MM.1S (cell line): ENCODE data around the gene INHBC.

Experiments used
- DNase-seq: peaks from one replicate; pipeline ENCODE4 v3.0.0-alpha.2; 2015
- H2AFZ ChIP-seq: fragments of 300-600 bp; sonication (generic); 2 replicates; pipeline ENCODE4 v1.6.0; 2016; ENCODE audit warnings: antibody characterized with exemption, low read length
- H3F3A ChIP-seq: fragments of 300-600 bp; sonication (generic); 2 replicates; pipeline ENCODE4 v1.6.1; 2016; ENCODE audit warnings: mild to moderate bottlenecking, antibody characterized with exemption, low read length, moderate library complexity, mixed read lengths; ENCODE audit not compliant: insufficient read depth
- H3K27ac ChIP-seq: fragments of 300-600 bp; sonication (generic); 2 replicates; pipeline ENCODE4 v1.5.1; 2016; ENCODE audit warnings: mild to moderate bottlenecking, low read length
- H3K27me3 ChIP-seq: fragments of 300-600 bp; sonication (generic); replicated peaks from 2 replicates; pipeline ENCODE4 v1.6.0; 2016; ENCODE audit warnings: low read length; ENCODE audit not compliant: insufficient read depth
- H3K36me3 ChIP-seq: fragments of 300-600 bp; sonication (generic); replicated peaks from 2 replicates; pipeline ENCODE4 v1.6.1; 2016; ENCODE audit warnings: mild to moderate bottlenecking, low read length, mixed read lengths; ENCODE audit not compliant: insufficient read depth
- H3K4me1 ChIP-seq: fragments of 300-600 bp; sonication (generic); 2 replicates; pipeline ENCODE4 v1.6.1; 2016; ENCODE audit warnings: low read length, mixed read lengths
- H3K4me2 ChIP-seq: fragments of 300-600 bp; sonication (generic); 2 replicates; pipeline ENCODE4 v1.6.0; 2016; ENCODE audit warnings: low read depth, low read length
- H3K4me3 ChIP-seq: fragments of 300-600 bp; sonication (generic); 2 replicates; pipeline ENCODE4 v1.5.1; 2016; ENCODE audit warnings: low read length, mixed read lengths
- H3K79me2 ChIP-seq: fragments of 300-600 bp; sonication (generic); 2 replicates; pipeline ENCODE4 v1.6.1; 2016; ENCODE audit warnings: mixed run types, low read length, mixed read lengths
- H3K9ac ChIP-seq: fragments of 300-600 bp; sonication (generic); 2 replicates; pipeline ENCODE4 v1.6.1; 2016; ENCODE audit warnings: low read length, mixed read lengths
- H3K9me2 ChIP-seq: fragments of 300-600 bp; sonication (generic); replicated peaks from 2 replicates; pipeline ENCODE4 v1.6.1; 2016; ENCODE audit warnings: mild to moderate bottlenecking, low read length, mixed read lengths; ENCODE audit not compliant: insufficient read depth
- H3K9me3 ChIP-seq: fragments of 300-600 bp; sonication (generic); replicated peaks from 2 replicates; pipeline ENCODE4 v1.6.1; 2016; ENCODE audit warnings: mild to moderate bottlenecking, low read length, mixed read lengths; ENCODE audit not compliant: insufficient read depth
- H4K20me1 ChIP-seq: fragments of 300-600 bp; sonication (generic); 2 replicates; pipeline ENCODE4 v1.6.1; 2016; ENCODE audit warnings: mild to moderate bottlenecking, low read length, moderate library complexity, mixed read lengths; ENCODE audit not compliant: insufficient read depth
- EZH2 ChIP-seq: fragments of 300-600 bp; sonication (generic); optimal IDR thresholded peaks from 2 replicates; pipeline ENCODE3; 2017; ENCODE audit warnings: low read depth, mild to moderate bottlenecking, antibody characterized with exemption, low read length, mixed read lengths
- EZH2phosphoT487 ChIP-seq: fragments of 300-600 bp; sonication (generic); IDR thresholded peaks from 2 replicates; pipeline ENCODE4 v1.6.1; 2018; ENCODE audit warnings: antibody characterized with exemption, low read length
- TF ChIP-seq, protein P1 (sequence below): fragments of 300-600 bp; sonication (generic); IDR thresholded peaks from 2 replicates; pipeline ENCODE4 v1.5.1; 2016; ENCODE audit warnings: antibody characterized with exemption, low read length, mixed read lengths

INHBC gene

DNA sequence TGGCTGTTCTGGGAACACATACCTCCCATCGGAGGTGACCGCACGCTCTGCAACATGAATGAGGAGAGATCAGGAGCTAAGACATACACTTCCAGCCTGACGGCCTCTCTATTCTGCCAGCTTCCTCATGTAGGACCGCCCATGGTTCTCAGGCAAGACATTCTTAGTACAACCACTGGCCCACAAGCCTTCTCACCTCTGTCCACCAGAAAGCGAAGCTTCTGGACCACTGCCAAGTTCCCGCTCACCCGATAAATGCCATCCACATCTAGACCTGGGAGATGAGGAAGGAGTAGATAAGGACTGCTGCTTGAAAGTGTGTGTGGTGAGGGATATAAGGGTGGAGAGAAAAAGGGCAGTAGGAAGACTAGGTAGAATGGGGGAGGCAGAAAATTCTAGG, 39.8 kb downstream of the INHBC start:
- no peaks in the 10 kb centered on the region for H3K79me2 ChIP-seq
- H3K4me1 ChIP-seq, result peaks cover 8% of the 10 kb centered on the region; the same call in 1 of the 2 replicates
- no peaks in the 10 kb centered on the region for H3K9me2 ChIP-seq
- no peaks in the 10 kb centered on the region for H3F3A ChIP-seq
- no peak overlapping the region for H2AFZ ChIP-seq
- no peak overlapping the region for H3K4me3 ChIP-seq
- H3K4me2 ChIP-seq, result no peak overlapping the region
- H3K27me3 ChIP-seq, result no peaks in the 10 kb centered on the region
- H3K36me3 ChIP-seq, result no peaks in the 10 kb centered on the region
- H3K9me3 ChIP-seq, result no peaks in the 10 kb centered on the region
- TF ChIP-seq EZH2phosphoT487, result no peak
- no peak for TF ChIP-seq EZH2
- DNase-seq, result no peak
- H3K9ac ChIP-seq, result no peak overlapping the region
- no peak overlapping the region for H3K27ac ChIP-seq
- no peaks in the 10 kb centered on the region for H4K20me1 ChIP-seq

DNA sequence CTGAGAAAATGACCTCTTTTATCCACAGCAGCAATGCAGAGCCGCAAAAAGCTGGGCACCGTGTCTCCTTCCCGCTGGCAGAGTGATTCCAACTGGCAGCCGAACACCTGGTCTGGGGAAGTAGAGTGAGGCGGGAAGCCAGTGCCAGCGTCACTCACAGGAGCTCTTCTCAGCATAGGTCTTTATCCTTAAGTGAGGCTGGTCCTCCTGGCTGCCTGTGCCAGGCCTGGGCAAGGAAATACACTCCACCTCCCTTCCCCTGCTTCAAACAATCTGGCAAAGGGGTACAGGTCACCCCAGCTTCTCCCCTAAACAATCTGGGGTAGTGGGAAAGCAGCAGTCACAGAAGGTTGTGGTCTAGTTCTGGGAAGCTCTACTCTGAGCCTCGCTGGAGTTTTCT, 40.3 kb downstream of the INHBC start:
- Histone ChIP-seq H3K27me3 (no peaks in the 10 kb centered on the region), H2AFZ (no peak overlapping the region), H3K9me2 (no peaks in the 10 kb centered on the region), H3K79me2 (no peaks in the 10 kb centered on the region), H3K4me1 (peaks cover 8% of the 10 kb centered on the region; the same call in 1 of the 2 replicates), H3K27ac (no peak overlapping the region), H4K20me1 (no peaks in the 10 kb centered on the region), H3K4me2 (no peak overlapping the region), H3F3A (no peaks in the 10 kb centered on the region), H3K9ac (no peak overlapping the region), H3K36me3 (no peaks in the 10 kb centered on the region), H3K4me3 (no peak overlapping the region), H3K9me3 (no peaks in the 10 kb centered on the region)
- TF ChIP-seq, protein P1, sequence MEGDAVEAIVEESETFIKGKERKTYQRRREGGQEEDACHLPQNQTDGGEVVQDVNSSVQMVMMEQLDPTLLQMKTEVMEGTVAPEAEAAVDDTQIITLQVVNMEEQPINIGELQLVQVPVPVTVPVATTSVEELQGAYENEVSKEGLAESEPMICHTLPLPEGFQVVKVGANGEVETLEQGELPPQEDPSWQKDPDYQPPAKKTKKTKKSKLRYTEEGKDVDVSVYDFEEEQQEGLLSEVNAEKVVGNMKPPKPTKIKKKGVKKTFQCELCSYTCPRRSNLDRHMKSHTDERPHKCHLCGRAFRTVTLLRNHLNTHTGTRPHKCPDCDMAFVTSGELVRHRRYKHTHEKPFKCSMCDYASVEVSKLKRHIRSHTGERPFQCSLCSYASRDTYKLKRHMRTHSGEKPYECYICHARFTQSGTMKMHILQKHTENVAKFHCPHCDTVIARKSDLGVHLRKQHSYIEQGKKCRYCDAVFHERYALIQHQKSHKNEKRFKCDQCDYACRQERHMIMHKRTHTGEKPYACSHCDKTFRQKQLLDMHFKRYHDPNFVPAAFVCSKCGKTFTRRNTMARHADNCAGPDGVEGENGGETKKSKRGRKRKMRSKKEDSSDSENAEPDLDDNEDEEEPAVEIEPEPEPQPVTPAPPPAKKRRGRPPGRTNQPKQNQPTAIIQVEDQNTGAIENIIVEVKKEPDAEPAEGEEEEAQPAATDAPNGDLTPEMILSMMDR, result no peak
- TF ChIP-seq EZH2phosphoT487 (no peak), EZH2 (no peak)
- no peak for DNase-seq

DNA sequence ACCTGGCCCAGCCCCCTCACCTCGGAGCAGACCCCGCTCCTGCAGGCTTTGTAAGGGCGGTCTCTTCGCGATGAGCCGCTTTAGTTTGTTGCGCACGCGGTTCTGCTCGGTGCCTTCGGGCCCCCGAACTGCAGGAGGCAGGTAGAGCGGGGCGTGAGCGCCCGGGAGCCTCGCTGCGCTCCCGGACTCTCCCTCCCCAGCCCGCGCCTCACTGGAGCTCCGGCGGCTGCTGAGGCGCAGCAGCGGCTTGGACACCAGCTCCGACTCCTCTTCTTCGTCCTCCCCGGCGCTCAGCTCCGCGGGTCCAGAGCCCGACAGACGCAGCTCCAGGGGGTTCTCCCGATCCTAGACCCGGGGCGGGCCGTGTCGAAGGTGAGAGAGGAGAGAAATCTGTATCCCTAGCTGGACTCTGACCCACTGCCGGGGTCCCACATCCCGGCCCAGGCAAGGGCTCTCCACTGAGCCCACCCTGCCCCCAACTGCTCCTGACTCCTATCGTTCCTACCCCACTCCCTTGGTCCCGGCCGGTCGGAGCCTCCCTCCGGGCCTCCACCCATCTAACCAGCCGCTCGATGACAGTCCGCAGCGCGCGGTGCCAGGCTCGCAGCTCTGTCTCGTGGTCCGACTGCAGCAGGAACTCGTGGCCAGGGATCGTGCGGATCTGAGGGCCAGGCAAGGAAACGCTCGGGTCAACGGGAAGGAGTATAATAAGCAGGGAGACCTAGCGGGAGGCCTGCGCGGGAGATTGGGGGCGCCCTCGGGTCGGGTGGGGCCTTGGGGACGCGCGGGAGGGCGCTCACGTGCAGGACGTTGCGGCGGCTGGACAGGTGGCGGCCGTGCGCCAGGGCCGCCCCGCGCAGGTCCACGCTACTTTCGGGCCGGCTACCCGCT, 40.9 kb downstream of the INHBC start:
- Histone ChIP-seq H2AFZ (no peak overlapping the region), H3K9me2 (no peaks in the 10 kb centered on the region), H3K79me2 (no peaks in the 10 kb centered on the region), H3K27ac (no peak overlapping the region), H3F3A (no peaks in the 10 kb centered on the region), H3K4me3 (no peak overlapping the region), H3K9ac (no peak overlapping the region), H3K27me3 (no peaks in the 10 kb centered on the region), H3K9me3 (no peaks in the 10 kb centered on the region), H3K4me2 (no peak overlapping the region), H4K20me1 (no peaks in the 10 kb centered on the region), H3K36me3 (no peaks in the 10 kb centered on the region), H3K4me1 (peaks cover 8% of the 10 kb centered on the region; the same call in 1 of the 2 replicates)
- DNase-seq, result no peak
- no peak for TF ChIP-seq EZH2phosphoT487

DNA sequence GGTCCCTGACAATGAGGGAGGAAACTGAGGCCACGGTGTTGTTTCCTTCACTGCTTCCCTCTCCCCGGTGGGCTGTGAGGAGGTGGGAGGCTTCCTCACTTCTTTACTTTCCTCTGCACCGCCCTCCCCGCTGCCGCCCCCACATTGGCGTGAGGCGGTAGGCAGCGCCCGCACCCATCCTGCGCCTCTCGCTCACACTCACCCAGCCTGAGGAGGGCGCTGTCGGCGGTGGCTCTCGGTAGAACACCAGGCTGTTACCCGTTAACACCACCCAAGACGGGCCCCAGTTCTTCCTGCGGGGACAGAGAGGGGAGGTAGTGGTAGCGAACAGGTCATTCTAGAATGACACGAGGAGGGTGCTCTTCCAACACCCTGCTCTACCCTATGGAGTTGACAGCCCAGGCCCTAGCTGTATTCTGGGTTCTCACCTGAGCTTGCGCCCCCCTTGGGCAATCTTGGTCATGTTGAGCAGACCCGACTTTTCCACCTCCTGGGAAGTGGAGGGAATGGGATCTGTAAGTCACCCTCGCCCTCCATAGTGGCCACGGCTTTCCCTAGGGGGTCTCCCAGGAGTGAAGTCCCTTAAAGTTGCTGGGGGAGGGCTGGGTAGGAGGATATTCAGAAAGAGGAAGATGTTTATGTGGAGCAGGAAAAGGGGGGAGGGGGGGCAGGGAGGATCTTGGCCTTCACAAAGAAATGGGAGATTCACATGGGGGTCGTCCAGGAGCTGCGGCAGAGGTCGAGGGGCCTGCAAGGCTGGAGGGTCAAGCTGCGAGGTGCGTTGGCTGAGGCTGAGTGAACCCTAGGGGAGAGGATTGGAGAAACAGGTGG, 41.8 kb downstream of the INHBC start:
- no peak overlapping the region for H3K27ac ChIP-seq
- no peaks in the 10 kb centered on the region for H3K9me3 ChIP-seq
- no peak overlapping the region for H3K9ac ChIP-seq
- no peaks in the 10 kb centered on the region for H3K9me2 ChIP-seq
- no peaks in the 10 kb centered on the region for H3F3A ChIP-seq
- no peaks in the 10 kb centered on the region for H3K79me2 ChIP-seq
- H4K20me1 ChIP-seq, result no peaks in the 10 kb centered on the region
- peaks cover 8% of the 10 kb centered on the region; the same call in 1 of the 2 replicates for H3K4me1 ChIP-seq
- TF ChIP-seq EZH2phosphoT487 (no peak), EZH2 (no peak)
- TF ChIP-seq, protein P1, result no peak
- no peak for DNase-seq
- H3K36me3 ChIP-seq, result no peaks in the 10 kb centered on the region
- H3K27me3 ChIP-seq, result no peaks in the 10 kb centered on the region
- H3K4me2 ChIP-seq, result no peak overlapping the region
- no peak overlapping the region for H3K4me3 ChIP-seq
- no peak overlapping the region for H2AFZ ChIP-seq
